Measurements from ENCODE around the gene G3BP2.

The G3BP2 gene

GRCh38 chr4:75637827-75638226 is 35.4 kb downstream of the G3BP2 start:
- DNase-seq, result no peak

DNA sequence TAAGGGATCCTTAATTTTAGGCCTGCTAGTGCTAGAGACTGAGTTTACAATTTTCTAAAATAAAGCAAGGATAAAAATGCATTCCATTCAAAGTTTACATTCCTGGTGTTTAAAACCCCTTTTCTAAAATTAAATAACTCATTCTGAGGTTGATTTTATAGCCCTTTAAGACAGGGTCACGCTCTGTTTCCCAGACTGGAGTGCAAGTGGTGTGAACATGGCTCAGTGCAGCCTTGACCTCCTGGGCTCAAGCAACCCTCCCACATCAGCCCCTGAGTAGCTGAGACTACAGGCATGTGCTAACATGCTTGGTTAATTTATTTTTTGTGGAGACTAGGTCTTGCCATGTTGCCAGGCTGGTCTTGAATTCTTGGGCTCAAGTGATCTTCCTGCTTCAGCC is 36.0 kb downstream of the G3BP2 start:
- peak; percentile 70 for DNase-seq

DNA sequence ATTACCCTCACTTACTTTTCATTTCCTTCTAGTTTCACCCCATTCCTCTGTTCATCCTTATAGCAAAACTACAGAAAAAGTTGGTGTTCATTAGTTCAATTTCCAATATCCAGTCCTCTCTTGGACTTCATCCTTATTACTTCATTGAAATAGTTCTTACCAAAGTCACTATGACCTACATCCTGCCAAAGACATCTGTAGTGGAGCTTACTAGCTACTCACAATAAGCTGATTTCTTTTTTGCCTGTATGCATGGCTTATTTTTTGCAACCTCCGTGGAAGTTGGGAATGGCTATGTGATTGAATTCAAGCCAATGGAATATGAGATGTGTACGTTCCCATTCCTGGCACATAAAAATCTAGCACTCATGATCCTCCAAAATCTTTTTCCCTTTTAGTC is 38.3 kb downstream of the G3BP2 start:
- peak; percentile 21 for DNase-seq

DNA sequence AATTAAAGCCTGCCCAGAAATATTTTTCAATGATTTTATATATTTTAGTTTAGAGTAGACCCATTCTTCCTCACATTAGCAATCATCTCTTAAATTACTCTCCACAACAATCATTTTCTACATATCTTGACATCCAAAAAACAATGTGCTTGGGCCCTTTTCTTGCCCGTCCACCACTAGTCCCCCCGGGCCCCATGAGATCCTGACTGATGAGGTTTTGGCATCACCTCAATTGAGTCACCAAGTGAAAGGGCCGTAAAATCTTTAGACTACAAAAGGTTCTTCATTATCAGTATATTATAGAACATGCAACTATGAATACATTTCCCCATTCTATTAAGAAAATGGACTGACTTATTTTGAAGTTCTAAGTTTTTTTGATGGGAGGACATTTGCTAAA is 38.9 kb downstream of the G3BP2 start:
- no peak for DNase-seq

DNA sequence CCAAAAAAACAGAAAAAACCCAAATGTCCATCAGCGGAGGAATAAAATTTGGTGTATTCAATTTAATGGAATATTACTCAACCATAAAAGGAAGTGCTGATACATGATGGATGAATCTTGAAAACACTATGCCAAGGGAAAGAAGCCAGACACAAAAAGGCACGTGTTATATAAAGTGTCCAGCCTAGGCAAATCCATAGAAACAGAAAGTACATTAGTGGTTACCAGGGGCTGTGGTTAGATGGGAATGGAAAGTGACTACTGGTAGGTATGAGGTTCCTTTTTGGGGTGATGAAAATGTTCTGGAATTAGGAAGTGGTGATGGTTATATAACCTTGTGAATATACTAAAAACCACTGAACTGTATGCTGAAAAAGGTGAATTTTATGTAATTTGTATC is 39.4 kb downstream of the G3BP2 start:
- peak; percentile 68 for DNase-seq

DNA sequence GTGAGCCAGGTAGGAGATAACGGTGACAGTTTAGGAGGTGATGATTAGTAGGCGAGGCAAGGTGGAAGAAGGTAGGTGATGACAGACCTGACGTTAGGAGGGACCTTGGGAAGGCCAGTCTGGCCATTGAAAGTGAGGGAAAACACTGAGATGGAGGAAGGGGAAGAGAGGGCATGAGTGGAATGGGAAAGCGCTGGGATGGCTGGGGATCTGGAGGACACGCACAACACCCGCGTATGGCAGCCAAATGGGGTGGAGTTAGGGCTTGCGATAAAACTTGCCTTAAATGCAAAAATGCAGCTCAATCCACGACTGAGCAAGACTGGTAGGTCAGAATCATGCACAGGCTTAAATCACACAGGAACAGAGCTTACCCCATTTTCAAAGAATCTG is 42.3 kb downstream of the G3BP2 start:
- no peak for DNase-seq

GRCh38 chr4:75630174-75630936 is 42.9 kb downstream of the G3BP2 start, which contains the start of gene CDKL2:
CDKL2 (minus strand) TSS chr4:75630528; CDS start chr4:75625988, 4,540 bp downstream.
- peak; percentile 64 for DNase-seq

GRCh38 chr4:75629239-75629638 is 44.0 kb downstream of the G3BP2 start:
- DNase-seq, result no peak

DNA sequence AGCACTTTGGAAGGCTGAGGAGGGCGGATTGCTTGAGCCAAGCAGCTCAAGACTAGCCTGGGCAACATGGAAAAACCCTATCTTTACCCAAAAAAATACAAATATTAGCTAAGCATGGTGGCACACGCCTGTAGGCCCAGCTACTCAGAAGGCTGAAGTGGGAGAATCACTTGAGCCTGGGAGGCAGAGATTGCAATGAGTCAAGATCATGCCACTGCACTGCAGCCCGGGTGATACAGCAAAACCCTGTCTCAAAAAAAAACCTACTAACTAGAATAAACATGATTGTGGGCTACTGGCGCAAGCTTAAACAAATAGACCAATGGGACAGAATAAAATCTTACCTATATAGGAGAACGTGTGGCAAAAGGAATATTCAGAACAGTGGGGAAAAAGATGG is 50.2 kb downstream of the G3BP2 start:
- DNase-seq, result no peak

DNA sequence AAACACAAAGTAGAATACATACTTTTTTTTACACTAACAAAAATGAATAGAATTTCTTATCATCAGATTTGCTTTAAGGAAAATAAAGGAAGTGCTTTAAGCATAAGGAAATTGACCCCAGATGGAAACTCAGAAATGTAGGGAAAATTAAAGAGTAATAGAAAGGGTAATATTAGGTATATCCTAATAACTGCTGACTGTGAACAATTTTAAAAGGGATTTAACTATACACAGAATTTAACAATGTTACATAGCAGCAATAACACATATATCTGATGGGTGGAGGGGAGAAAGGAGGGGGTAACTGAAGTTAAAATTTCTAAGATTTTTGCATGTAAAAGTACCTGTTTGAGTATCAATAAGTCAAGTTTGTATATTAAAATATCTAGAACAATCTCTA is 51.5 kb downstream of the G3BP2 start:
- no peak for DNase-seq

DNA sequence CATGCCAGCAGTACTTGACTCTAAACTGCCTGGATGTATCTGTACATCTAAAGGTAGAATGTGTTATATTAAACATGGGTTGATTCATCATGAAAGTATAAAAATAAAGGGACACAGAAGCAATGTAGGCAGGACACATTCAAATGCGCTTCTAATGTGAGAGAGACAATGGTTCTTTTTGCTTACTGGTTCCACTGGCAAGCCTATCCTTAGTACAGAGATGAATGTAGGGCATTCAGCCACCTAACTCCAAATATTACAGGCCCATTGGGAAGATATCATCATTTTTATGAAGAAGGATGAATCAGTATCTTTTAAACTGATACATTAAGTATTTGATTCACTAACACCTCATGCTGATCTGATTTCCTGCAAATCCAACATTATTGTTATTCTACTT is 60.9 kb downstream of the G3BP2 start:
- DNase-seq, result no peak

DNA sequence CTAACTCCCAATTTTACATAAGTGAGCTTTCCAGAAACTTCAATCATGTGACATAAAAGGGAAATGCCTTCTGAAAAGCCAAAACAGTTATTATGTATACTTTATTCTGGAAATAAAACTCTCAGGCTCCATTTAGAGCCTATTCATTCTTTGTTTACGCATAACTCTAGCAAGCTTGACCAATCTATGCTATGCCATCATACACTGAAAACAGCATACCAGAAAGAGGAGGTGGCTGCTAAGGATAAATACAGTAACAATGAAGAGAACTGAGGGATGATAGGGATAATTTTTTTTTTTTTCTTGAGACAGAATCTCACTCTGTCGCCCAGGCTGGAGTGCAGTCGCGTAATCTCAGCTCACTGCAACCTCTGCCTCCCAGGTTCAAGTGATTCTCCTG is 67.3 kb downstream of the G3BP2 start:
- DNase-seq, result no peak

GRCh38 chr4:75599647-75600046 is 73.6 kb downstream of the G3BP2 start:
- no peak for DNase-seq

DNA sequence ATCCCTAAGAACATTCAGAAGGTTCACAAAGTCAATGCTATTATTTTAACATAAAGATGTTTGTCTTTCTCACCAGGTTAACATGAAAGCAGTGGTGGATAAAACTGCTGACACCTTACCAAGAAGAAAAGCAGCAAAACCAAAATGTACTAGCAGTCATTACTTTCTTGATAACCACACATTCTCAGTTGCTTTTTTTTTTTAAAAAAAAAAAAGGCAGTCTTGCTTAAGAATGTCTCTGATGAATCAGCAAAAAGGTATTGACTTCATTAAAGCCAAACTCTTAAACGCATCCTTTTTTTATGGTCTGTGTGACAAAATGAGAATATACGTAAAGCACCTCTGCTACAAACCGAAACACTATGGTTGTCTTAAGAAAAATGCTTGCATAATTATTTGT is 74.8 kb downstream of the G3BP2 start:
- DNase-seq, result peak; percentile 56

- no peak for DNase-seq
These were observed 77.2 kb downstream of the G3BP2 start for GRCh38 chr4:75596061-75596460.

DNA sequence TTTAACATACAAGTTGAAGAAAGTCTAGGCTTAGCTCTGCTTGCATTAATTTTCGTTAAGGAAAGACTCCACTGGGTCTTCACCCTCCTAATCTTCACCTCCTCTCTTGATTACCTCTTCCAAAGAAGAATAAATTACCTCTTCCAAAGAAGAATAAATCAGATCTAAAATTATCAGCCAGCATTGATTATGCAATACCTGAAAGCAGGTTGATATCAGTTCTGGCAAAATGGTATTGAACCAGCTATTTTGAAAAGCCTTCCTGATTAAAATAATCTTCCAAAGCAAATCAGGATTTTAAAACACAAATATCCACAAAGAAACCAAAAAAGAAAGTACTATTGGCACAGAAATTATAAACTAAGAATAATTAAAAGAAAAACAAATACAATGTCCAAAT is 79.8 kb downstream of the G3BP2 start:
- DNase-seq, result no peak
